ENCODE data around the gene ENTREP1.

GRCh38 chr9:69346596-69347390 lies 21.8 kb downstream of the ENTREP1 start:
- no peak for TF ChIP-seq CTCF (IDR thresholded peaks at IDR 0.05)
- no peak for TF ChIP-seq POLR2A (IDR thresholded peaks at IDR 0.05)
- TF ChIP-seq EP300 (IDR thresholded peaks at IDR 0.05), result no peak
